Right atrium auricular region (tissue), 2 donors: ENCODE data around the gene STIL. TPM values are rescaled to one million over a fixed set of nuclear protein-coding genes. Genes with fewer than 3 reads are reported as not detected.
"Not testable (repeated sequence)": the region's sequence is repeated elsewhere in the genome, so short reads cannot be mapped to it uniquely, and the experiment has no call there.

Source experiments
- DNase-seq: peaks from one replicate; pipeline ENCODE4 v3.0.0-alpha.2; 2019; ENCODE audit warnings: low spot score
- H3K27ac ChIP-seq, 2 donors: fragments of 200-600 bp; sonication (generic); 1 replicate in 1 of 2; 2 replicates in 1 of 2; pipeline ENCODE4 v1.5.1; 2016 to 2019
- H3K27me3 ChIP-seq, 2 donors: fragments of 200-600 bp; sonication (generic); one replicate each; pipeline versions ENCODE4 v1.5.1 to v1.6.0; 2017 to 2019
- H3K36me3 ChIP-seq: fragments of 200-600 bp; sonication (generic); one replicate; pipeline ENCODE4 v1.5.1; 2016
- H3K4me1 ChIP-seq, 2 donors: fragments of 200-600 bp; sonication (generic); one replicate each; pipeline versions ENCODE4 v1.5.1 to v1.6.0; 2017 to 2019
- H3K4me3 ChIP-seq, 2 donors: fragments of 200-600 bp; sonication (generic); 1 replicate in 1 of 2; 2 replicates in 1 of 2; pipeline ENCODE4 v1.5.1; 2017 to 2019; ENCODE audit warnings: mild to moderate bottlenecking in 1 of 2, moderate library complexity in 1 of 2
- H3K9me3 ChIP-seq, 2 donors: fragments of 200-600 bp; sonication (generic); one replicate each; pipeline ENCODE4 v1.5.1; 2019
- total RNA-seq, 2 donors: library from RNA; depleted of rRNA; stranded (reverse); fragments of >200 nt; gene quantifications; one replicate each; pipeline ENCODE4 v1.1.0, GENCODE V29; 2016
- TF ChIP-seq, protein P1 (sequence below), 2 donors: fragments of 200-600 bp; sonication (generic); IDR thresholded peaks; one replicate each; pipeline ENCODE4 v1.5.1; 2019; ENCODE audit warnings: antibody characterized with exemption in 2 of 2

Gene STIL
- total RNA-seq, 2 donors from 2014 or later = 0.31 to 0.52 TPM

DNA sequence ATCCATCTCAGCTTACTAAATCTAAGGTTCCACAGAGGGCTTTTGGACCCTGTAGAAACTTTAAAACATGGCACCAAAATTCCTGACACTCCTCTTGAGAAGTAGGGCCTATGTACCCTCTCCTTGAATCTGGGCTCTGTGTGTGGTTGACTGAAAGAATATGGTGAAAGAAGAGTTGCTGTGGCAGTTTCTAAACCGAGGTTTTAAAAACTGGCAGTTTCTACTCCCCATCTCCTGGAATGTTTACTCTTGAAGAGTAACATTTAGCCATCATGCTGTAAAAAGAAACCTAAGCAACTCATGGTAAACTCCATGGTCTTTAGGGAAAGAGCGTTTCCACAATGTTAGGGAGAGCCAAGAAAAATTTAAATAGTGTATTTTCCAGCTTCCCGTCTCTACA, 15.0 kb upstream of the STIL start:
- Histone ChIP-seq H3K36me3 (no peaks in the 10 kb centered on the region), H3K9me3 (no peaks in the 10 kb centered on the region), H3K4me1 (peaks cover 0 to 8% of the 10 kb centered on the region in 2 donors), H3K4me3 (no peak overlapping the region), H3K27ac (no peak overlapping the region), H3K27me3 (no peaks in the 10 kb centered on the region)
- TF ChIP-seq, protein P1, sequence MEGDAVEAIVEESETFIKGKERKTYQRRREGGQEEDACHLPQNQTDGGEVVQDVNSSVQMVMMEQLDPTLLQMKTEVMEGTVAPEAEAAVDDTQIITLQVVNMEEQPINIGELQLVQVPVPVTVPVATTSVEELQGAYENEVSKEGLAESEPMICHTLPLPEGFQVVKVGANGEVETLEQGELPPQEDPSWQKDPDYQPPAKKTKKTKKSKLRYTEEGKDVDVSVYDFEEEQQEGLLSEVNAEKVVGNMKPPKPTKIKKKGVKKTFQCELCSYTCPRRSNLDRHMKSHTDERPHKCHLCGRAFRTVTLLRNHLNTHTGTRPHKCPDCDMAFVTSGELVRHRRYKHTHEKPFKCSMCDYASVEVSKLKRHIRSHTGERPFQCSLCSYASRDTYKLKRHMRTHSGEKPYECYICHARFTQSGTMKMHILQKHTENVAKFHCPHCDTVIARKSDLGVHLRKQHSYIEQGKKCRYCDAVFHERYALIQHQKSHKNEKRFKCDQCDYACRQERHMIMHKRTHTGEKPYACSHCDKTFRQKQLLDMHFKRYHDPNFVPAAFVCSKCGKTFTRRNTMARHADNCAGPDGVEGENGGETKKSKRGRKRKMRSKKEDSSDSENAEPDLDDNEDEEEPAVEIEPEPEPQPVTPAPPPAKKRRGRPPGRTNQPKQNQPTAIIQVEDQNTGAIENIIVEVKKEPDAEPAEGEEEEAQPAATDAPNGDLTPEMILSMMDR (IDR thresholded peaks at IDR 0.05) = no peak
- DNase-seq = no peak

DNA sequence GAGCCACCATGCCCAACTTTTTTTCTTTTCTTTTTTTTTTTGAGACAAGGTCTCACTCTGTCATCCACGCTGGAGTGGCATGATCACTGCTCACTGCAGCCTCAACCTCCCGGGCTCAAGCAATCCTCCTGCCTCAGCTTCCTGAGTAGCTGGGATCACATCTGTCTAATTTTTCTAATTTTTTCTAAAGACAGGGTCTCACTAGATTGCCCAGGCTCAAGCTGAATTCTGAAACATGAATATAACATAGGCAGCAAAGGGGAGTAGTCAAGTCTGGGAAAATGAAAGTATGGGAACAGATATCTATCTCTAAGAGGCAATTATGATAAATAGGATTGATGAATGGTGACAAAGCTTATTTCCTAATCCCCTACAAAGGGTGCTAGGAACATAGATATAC, 12.3 kb upstream of the STIL start:
- Histone ChIP-seq H3K9me3 (no peaks in the 10 kb centered on the region), H3K36me3 (no peaks in the 10 kb centered on the region), H3K27me3 (no peaks in the 10 kb centered on the region), H3K4me3 (no peak overlapping the region), H3K4me1 (no peaks in the 10 kb centered on the region), H3K27ac (no peak overlapping the region)
- TF ChIP-seq, protein P1 (IDR thresholded peaks at IDR 0.05) = no peak
- DNase-seq = no peak

DNA sequence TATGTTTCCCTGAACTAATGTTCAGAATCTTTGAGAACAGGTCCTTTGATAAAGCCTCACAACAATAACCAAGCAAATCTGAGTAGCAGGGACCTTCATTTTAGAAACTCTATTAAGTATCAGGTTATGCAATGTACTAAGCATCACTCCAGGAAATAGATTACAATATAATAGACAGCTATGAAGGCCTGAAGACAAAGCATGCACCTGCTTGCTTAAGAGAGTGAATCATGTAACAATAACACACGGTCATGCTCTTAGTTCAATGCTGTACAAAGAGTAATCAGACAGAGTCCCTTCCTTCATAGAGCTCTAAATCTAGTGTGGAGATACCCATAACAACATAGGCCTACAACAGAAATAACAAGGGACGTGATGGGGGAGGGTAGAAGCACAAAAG, 11.6 kb upstream of the STIL start:
- H3K36me3 ChIP-seq = no peaks in the 10 kb centered on the region
- H3K27me3 ChIP-seq = no peaks in the 10 kb centered on the region
- H3K4me3 ChIP-seq = no peak overlapping the region
- TF ChIP-seq, protein P1 (IDR thresholded peaks at IDR 0.05) = no peak
- no peak for DNase-seq
- no peaks in the 10 kb centered on the region for H3K4me1 ChIP-seq
- no peak overlapping the region for H3K27ac ChIP-seq
- H3K9me3 ChIP-seq = no peaks in the 10 kb centered on the region

GRCh38 chr1:47324682-47325081, 10.7 kb upstream of the STIL start:
- no peaks in the 10 kb centered on the region for H3K4me1 ChIP-seq
- H3K36me3 ChIP-seq = no peaks in the 10 kb centered on the region
- no peak overlapping the region for H3K4me3 ChIP-seq
- DNase-seq = no peak
- H3K27ac ChIP-seq = no peak overlapping the region
- H3K9me3 ChIP-seq = no peaks in the 10 kb centered on the region
- TF ChIP-seq, protein P1 (IDR thresholded peaks at IDR 0.05) = no peak
- H3K27me3 ChIP-seq = no peaks in the 10 kb centered on the region

DNA sequence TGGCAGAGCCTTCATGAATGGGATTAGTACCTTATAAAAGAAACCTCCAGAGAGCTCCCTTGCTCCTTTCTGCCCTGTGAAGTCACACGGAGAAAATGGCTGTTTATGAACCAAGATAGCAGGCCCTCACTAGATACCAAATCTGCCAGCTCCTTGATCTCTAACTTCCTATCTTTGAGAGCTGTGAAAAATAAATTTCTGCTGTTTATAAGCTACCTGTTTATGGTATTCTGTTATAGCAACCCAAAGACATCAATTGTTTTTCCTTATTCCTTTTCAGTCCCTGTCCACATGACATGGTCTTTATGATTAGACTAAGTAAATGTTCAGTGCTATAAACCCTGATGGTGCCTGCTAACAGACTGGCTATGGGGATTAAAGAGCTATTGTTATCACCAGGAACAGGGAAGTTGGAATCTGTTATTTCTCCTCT, 9.7 kb upstream of the STIL start:
- no peaks in the 10 kb centered on the region for H3K4me1 ChIP-seq
- H3K4me3 ChIP-seq = no peak overlapping the region
- no peaks in the 10 kb centered on the region for H3K27me3 ChIP-seq
- no peaks in the 10 kb centered on the region for H3K36me3 ChIP-seq
- DNase-seq = no peak
- no peak overlapping the region for H3K27ac ChIP-seq
- TF ChIP-seq, protein P1 (IDR thresholded peaks at IDR 0.05) = no peak
- no peaks in the 10 kb centered on the region for H3K9me3 ChIP-seq

DNA sequence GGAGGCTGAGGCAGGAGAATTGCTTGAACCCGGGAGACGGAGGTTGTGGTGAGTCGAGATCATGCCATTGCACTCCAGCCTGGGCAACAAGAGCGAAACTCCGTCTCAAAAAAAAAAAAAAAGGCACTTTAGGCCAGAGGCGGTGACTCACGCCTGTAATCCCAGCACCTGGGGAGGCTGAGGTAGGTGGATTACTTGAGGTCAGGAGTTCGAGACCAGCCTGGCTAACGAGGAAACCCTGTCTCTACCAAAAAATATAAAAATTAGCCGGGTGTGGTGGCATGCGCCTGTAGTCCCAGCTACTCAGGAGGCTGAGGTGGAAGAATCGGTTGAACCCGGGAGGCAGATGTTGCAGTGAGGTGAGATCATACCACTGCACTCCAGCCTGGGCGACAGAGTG, 6.0 kb upstream of the STIL start:
- not testable (repeated sequence) for H3K4me1 ChIP-seq, H3K4me3 ChIP-seq, H3K9me3 ChIP-seq, H3K27me3 ChIP-seq, DNase-seq, H3K27ac ChIP-seq, H3K36me3 ChIP-seq
